Psoas muscle (tissue), 8 donors: ENCODE measurements around the gene CMSS1. TPM values are rescaled to one million over a fixed set of nuclear protein-coding genes. Genes with fewer than 3 reads are reported as not detected.

Experiments
- ATAC-seq, 4 donors: fragments of 200-7000 bp; cut with Tn5 transposase; one replicate each; pipeline ENCODE4 v1.9.1; 2020; ENCODE audit warnings: moderate library complexity in 3 of 4, mild to moderate bottlenecking in 2 of 4
- DNase-seq, 2 donors: peaks; one replicate each; pipeline ENCODE4 v3.0.0-alpha.2; 2020
- H3K27ac ChIP-seq: fragments of 200-600 bp; one replicate; pipeline ENCODE4 v1.8.0; 2022
- H3K27me3 ChIP-seq, 3 donors: fragments of 200-600 bp in 1 of 3; one replicate each; pipeline versions ENCODE4 v1.6.1 to v1.8.0; 2013 to 2022; ENCODE audit warnings: low read length in 2 of 3, mild to moderate bottlenecking in 2 of 3, moderate library complexity in 1 of 3; ENCODE audit not compliant: insufficient read depth in 3 of 3
- H3K36me3 ChIP-seq, 2 donors: fragments of 200-600 bp in 1 of 2; one replicate each; pipeline versions ENCODE4 v1.6.1 to v1.8.0; 2013 to 2022; ENCODE audit warnings: low read depth in 1 of 2, mild to moderate bottlenecking in 1 of 2, moderate library complexity in 1 of 2; ENCODE audit not compliant: insufficient read depth in 1 of 2
- H3K4me1 ChIP-seq: fragments of 200-600 bp; one replicate; pipeline ENCODE4 v1.8.0; 2022
- H3K4me3 ChIP-seq: fragments of 200-600 bp; one replicate; pipeline ENCODE4 v1.8.0; 2022; ENCODE audit warnings: mild to moderate bottlenecking
- H3K9me3 ChIP-seq: fragments of 200-600 bp; one replicate; pipeline ENCODE4 v1.8.0; 2022
- CTCF ChIP-seq: fragments of 200-600 bp; IDR thresholded peaks from one replicate; pipeline ENCODE4 v1.8.0; 2022; ENCODE audit warnings: antibody characterized with exemption
- WGBS, 3 donors: extraction: QIAGEN DNeasy Blood & Tissue Kit; methylation state at CpG; one replicate each; pipeline versions ENCODE4 v1.1.6 to v1.1.7; 2013; 5-methylcytosine and 5-hydroxymethylcytosine counted together
- intact Hi-C, 2 donors: fragments of 100-400 bp; cut with DNase I; formaldehyde crosslinking; loops; one replicate each; pipeline versions ENCODE4 v1.11.0 to v1.14.2; 2022
- polyA plus RNA-seq, 3 donors: library from polyadenylated mRNA; stranded (reverse); fragments of 200-250 nt; gene quantifications; one replicate each; pipeline ENCODE4 v1.2.3, GENCODE V29; 2013
- total RNA-seq, 4 donors: library from RNA; stranded (reverse); fragmentation: NEBNext Ultra II Directional in 2 of 4; extraction: Animal tissue kit (Norgen Biotek cat#: 25700) in 2 of 4; gene quantifications; one replicate each; pipeline versions ENCODE4 v1.2.1 to v1.2.4, GENCODE V29; 2021 to 2023
- donor health status: healthy with polysubstance abuse.
- donor health status: DM: no; HTN: no; CAD: no; lungs with moderate emphysema.
- donor health status: Bipolar disorder and iron deficiency.
- donor health status: healthy.
- donor health status: DM: yes; HTN: yes; CAD: no.
- donor health status: DM: no; HTN: no; CAD: no.
- donor health status: DM: no; HTN: no; CAD: no.
- donor health status: DM: yes; HTN: yes; CAD: no.

The CMSS1 gene
- total and polyA plus RNA-seq, 7 donors, result 18.4 to 174 (median 58.8) TPM

DNA sequence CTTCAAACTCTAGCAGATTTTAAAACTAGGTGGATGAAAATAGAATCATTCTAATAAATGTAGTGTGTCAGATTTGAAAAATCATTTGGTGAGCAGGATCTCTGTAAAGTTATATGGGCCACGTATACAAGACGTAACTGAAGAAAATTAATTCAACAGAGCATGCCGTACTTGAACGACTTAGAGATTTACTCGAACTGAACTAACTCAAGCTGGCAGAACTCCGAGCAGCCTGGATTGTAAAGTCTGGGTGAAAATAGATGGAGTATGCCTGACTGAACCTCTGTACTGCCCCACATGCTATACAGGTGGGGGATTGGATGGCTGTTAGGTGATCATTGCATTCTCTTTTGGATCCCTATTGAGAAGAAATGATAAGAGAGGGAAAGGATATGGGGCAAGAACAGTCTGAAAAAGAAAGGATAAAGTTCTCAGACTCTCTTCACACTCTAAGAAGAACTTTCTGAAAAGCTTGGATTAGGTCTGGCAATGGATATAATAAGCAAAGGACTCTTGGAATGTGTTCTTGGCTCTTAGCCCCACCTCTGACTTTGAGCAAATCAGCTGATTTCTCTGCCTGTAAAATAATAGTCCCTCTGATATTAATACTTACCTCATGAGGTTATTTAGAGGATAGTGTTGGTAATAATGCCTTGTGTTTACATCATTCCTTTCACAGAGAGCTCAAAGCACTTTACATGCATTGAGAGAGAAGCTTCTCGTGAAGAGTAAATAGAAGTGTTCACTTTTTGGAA is 149.2 kb downstream of the CMSS1 start:
- no peaks in the 10 kb centered on the region for H3K9me3 ChIP-seq
- WGBS, 3 donors, result 43 to 66% (median 53%) methylated on average over 7 of the region's 7 CpGs
- H3K27ac ChIP-seq, result peak overlapping the region; percentile 62
- no peaks in the 10 kb centered on the region for H3K27me3 ChIP-seq
- no peak overlapping the region for H3K4me3 ChIP-seq
- TF ChIP-seq CTCF, result no peak
- peaks cover 65% of the 10 kb centered on the region for H3K4me1 ChIP-seq
- H3K36me3 ChIP-seq, result peaks cover 0 to 8% of the 10 kb centered on the region in 2 donors
- ATAC-seq (peak; percentile 31 to 60 (median 43)), DNase-seq (no peak)
- intact Hi-C loops, result no loop called here

DNA sequence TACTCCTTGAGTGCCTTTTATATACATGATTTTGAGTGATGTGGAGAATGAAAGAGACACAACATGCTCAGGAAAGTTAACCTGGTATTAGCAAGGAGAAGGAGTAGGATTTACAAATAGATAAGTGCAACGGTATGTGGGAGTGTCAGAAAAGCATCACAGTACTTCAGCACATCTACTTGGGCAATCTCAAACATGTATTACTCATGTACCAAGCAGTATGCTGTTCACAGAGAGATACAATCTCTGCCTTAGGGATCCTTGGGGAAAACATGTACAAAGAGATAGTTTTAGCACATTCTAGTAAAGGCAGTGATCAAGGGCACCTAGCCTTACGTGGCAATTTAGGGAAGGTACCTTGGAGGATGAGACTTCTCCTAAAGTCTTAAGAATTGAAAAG is 150.1 kb downstream of the CMSS1 start:
- no peak for DNase-seq
- intact Hi-C loops, result no loop called here
- Histone ChIP-seq H3K36me3 (peaks cover 0 to under 1% of the 10 kb centered on the region in 2 donors), H3K9me3 (no peaks in the 10 kb centered on the region), H3K27me3 (no peaks in the 10 kb centered on the region), H3K4me1 (peaks cover 69% of the 10 kb centered on the region), H3K27ac (peak overlapping the region; percentile 62), H3K4me3 (no peak overlapping the region)
- peak; percentile 52 to 79 (median 70) for ATAC-seq
- WGBS, 3 donors, result 64 to 83% (median 74%) methylated on average over 2 of the region's 2 CpGs
- no peak for TF ChIP-seq CTCF

GRCh38 chr3:99969136-99969535 is 151.5 kb downstream of the CMSS1 start:
- ATAC-seq, result no peak
- peaks cover 80% of the 10 kb centered on the region for H3K4me1 ChIP-seq
- WGBS, 3 donors, result 69 to 83% (median 80%) methylated on average over 3 of the region's 3 CpGs

GRCh38 chr3:99970198-99970597 is 152.5 kb downstream of the CMSS1 start:
- TF ChIP-seq CTCF, result no peak
- 96 to 100% (median 97%) methylated on average over 1 of the region's 1 CpG for WGBS, 3 donors
- intact Hi-C loops, result no loop called here
- ATAC-seq (no peak), DNase-seq (no peak)
- Histone ChIP-seq H3K27me3 (no peaks in the 10 kb centered on the region), H3K4me3 (no peak overlapping the region), H3K4me1 (peaks cover 77% of the 10 kb centered on the region), H3K36me3 (no peaks in the 10 kb centered on the region), H3K27ac (peak overlapping the region; percentile 77), H3K9me3 (no peaks in the 10 kb centered on the region)

More at GRCh38 chr3:99969136-99969535, 151.5 kb downstream of the CMSS1 start:
- Histone ChIP-seq H3K9me3 (no peaks in the 10 kb centered on the region), H3K4me3 (no peak overlapping the region), H3K36me3 (no peaks in the 10 kb centered on the region), H3K27me3 (no peaks in the 10 kb centered on the region), H3K27ac (peak overlapping the region; percentile 62)
- no peak for DNase-seq
- TF ChIP-seq CTCF, result no peak
- intact Hi-C loops, result no loop called here
